GM18508 (cell line): ENCODE measurements around the gene CRYL1.

Source experiments
- ATAC-seq: cut with Tn5 transposase; IDR thresholded peaks from one replicate; pipeline ENCODE4 v1.9.1; 2021; ENCODE audit warnings: moderate number of reproducible peaks; ENCODE audit not compliant: insufficient read depth, unreplicated experiment

Gene CRYL1

GRCh38 chr13:20356444-20356843 is 169.2 kb downstream of the CRYL1 start:
- no peak for ATAC-seq

- no peak for ATAC-seq
Measured at GRCh38 chr13:20354722-20355121, 170.9 kb downstream of the CRYL1 start.

GRCh38 chr13:20353973-20354372 is 171.7 kb downstream of the CRYL1 start:
- no peak for ATAC-seq
